ENCODE data around the gene DCAF5.

Gene DCAF5

GRCh38 chr14:69003626-69004025 is 149.3 kb downstream of the DCAF5 start:
- DNase-seq: no peak

GRCh38 chr14:69002069-69002468 is 150.8 kb downstream of the DCAF5 start:
- DNase-seq: no peak

DNA sequence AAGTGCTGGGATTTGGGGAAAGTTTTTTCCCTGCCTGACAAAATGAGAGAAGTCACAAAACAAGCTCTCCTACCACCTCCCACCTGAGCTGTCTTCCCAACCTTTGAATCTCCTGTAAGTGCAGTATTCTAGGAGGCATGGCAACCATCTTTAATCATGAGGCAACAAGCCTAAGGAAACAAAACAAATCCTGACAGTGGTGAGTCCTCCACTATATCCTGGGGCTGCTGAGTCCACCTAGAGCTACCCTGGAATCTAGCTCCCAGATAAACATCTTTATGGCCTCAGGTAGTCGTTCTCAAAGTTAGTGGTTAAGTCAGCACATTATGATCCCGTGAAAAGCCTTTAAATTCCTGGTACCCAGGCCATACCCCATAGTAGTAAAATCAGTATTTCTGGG is 151.5 kb downstream of the DCAF5 start:
- DNase-seq: no peak
